IMR-90 (cell line): ENCODE results near the gene PTMS.

Source experiments
- BHLHE40 ChIP-seq: fragments of 150-350 bp; IDR thresholded peaks from 2 replicates; pipeline ENCODE4 v1.6.1; 2016; ENCODE audit warnings: mild to moderate bottlenecking, low read depth, low read length
- CEBPB ChIP-seq: IDR thresholded peaks from 2 replicates; pipeline ENCODE4 v1.6.1; 2012; ENCODE audit warnings: low read depth, low read length, improper control_type of control experiment
- CHD1 ChIP-seq: IDR thresholded peaks from 2 replicates; pipeline ENCODE4 v1.6.1; 2012; ENCODE audit warnings: low read depth, low read length, improper control_type of control experiment
- CTCF ChIP-seq: conservative IDR thresholded peaks from 2 replicates; pipeline ENCODE4 v1.5.1; 2012; ENCODE audit warnings: mild to moderate bottlenecking, low read depth, low read length, improper control_type of control experiment
- FOS ChIP-seq: fragments of 150-350 bp; IDR thresholded peaks from 2 replicates; pipeline ENCODE4 v1.6.1; 2016; ENCODE audit warnings: low read depth, low read length
- MAFK ChIP-seq: IDR thresholded peaks from 2 replicates; pipeline ENCODE4 v1.6.1; 2012; ENCODE audit warnings: low read depth, low read length, improper control_type of control experiment
- MXI1 ChIP-seq: IDR thresholded peaks from 2 replicates; pipeline ENCODE4 v1.6.1; 2012; ENCODE audit warnings: low read depth, mild to moderate bottlenecking, low read length, moderate library complexity, borderline replicate concordance
- POLR2A ChIP-seq: IDR thresholded peaks from 2 replicates; pipeline ENCODE4 v1.6.1; 2012; ENCODE audit warnings: mild to moderate bottlenecking, low read depth, low read length
- RAD21 ChIP-seq: IDR thresholded peaks from 2 replicates; pipeline ENCODE4 v1.6.1; 2012; ENCODE audit warnings: low read length, improper control_type of control experiment
- RCOR1 ChIP-seq: IDR thresholded peaks from 2 replicates; pipeline ENCODE4 v1.6.1; 2012; ENCODE audit warnings: mild to moderate bottlenecking, low read length, improper control_type of control experiment; ENCODE audit not compliant: insufficient replicate concordance
- RFX5 ChIP-seq: IDR thresholded peaks from 2 replicates; pipeline ENCODE4 v1.8.0; 2012; ENCODE audit warnings: low read depth, mild to moderate bottlenecking, low read length, moderate library complexity
- SMC3 ChIP-seq: fragments of 150-350 bp; IDR thresholded peaks from 2 replicates; pipeline ENCODE4 v1.6.1; 2016; ENCODE audit warnings: low read depth, mild to moderate bottlenecking, antibody characterized with exemption, low read length, moderate library complexity

DNA sequence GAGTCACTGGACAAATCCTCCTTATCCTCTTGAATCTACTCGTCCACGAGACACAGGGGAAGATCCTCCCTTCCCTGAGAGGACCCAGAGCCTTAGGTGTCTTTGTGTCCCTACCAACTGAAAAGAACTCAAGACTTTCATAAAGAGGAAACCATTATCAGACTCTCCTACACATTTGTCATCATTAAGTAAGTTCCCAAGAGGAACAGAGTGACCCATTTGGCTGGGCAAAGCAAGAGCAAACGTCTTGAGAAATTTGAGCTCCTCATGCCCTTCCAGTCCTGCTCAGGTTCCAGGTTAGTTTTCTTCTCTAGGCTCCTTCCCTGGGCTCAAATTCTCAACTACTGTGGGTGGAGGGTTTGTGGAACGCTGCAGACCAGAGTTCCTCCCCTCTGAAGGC, 18.9 kb upstream of the PTMS start:
- TF ChIP-seq MXI1 (no peak), RCOR1 (no peak), MAFK (no peak), POLR2A (no peak), FOS (no peak), CTCF (no peak), SMC3 (no peak), BHLHE40 (no peak), RFX5 (no peak), RAD21 (no peak), CEBPB (no peak), CHD1 (no peak)
